Neural progenitor cell (in vitro differentiated cells): ENCODE results near the gene LUZP2. TPM values are rescaled to one million over a fixed set of nuclear protein-coding genes. Genes with fewer than 3 reads are reported as not detected.

ENCODE experiments used
- DNase-seq: peaks from one replicate; pipeline ENCODE4 v3.0.0-alpha.2; 2016; ENCODE audit warnings: low spot score
- H2AFZ ChIP-seq: fragments of 200-600 bp; sonication (generic); replicated peaks from 2 replicates; pipeline ENCODE4 v1.6.1; 2016; ENCODE audit warnings: antibody characterized with exemption
- H3F3A ChIP-seq: fragments of 200-600 bp; sonication (generic); 2 replicates; pipeline ENCODE4 v1.6.1; 2016; ENCODE audit warnings: antibody characterized with exemption, low read depth
- H3K27ac ChIP-seq: fragments of 200-600 bp; sonication (generic); 2 replicates; pipeline ENCODE4 v1.5.1; 2016; ENCODE audit warnings: mild to moderate bottlenecking
- H3K27me3 ChIP-seq: fragments of 200-600 bp; sonication (generic); 2 replicates; pipeline ENCODE4 v1.6.1; 2016; ENCODE audit warnings: mild to moderate bottlenecking, moderate library complexity
- H3K36me3 ChIP-seq: fragments of 200-600 bp; sonication (generic); 2 replicates; pipeline ENCODE4 v1.5.1; 2016
- H3K4me1 ChIP-seq: fragments of 200-600 bp; sonication (generic); 2 replicates; pipeline ENCODE4 v1.6.1; 2016; ENCODE audit warnings: mixed run types
- H3K4me2 ChIP-seq: fragments of 200-600 bp; sonication (generic); 2 replicates; pipeline ENCODE4 v1.6.1; 2016
- H3K4me3 ChIP-seq: fragments of 200-600 bp; sonication (generic); 2 replicates; pipeline ENCODE4 v1.5.1; 2016
- H3K79me2 ChIP-seq: fragments of 200-600 bp; sonication (generic); 2 replicates; pipeline ENCODE4 v1.6.1; 2016; ENCODE audit warnings: low read depth
- H3K9ac ChIP-seq: fragments of 200-600 bp; sonication (generic); 2 replicates; pipeline ENCODE4 v1.6.1; 2016
- H3K9me3 ChIP-seq: fragments of 200-600 bp; sonication (generic); 2 replicates; pipeline ENCODE4 v1.5.1; 2016; ENCODE audit warnings: low read depth
- H4K20me1 ChIP-seq: fragments of 200-600 bp; sonication (generic); 2 replicates; pipeline ENCODE4 v1.6.1; 2016; ENCODE audit warnings: low read depth
- H3K27ac Mint-ChIP-seq: 3 replicates; pipeline ENCODE4 v1.8.0; 2021; ENCODE audit warnings: mixed read lengths
- H3K27me3 Mint-ChIP-seq: 2 replicates; pipeline ENCODE4 v1.8.0; 2022; ENCODE audit warnings: low read depth, mild to moderate bottlenecking, inconsistent platforms, moderate library complexity, mixed read lengths; ENCODE audit not compliant: insufficient read depth
- H3K36me3 Mint-ChIP-seq: 3 replicates; pipeline ENCODE4 v1.8.0; 2021; ENCODE audit warnings: mixed read lengths
- H3K4me1 Mint-ChIP-seq: 3 replicates; pipeline ENCODE4 v1.8.0; 2021; ENCODE audit warnings: mixed read lengths
- H3K4me3 Mint-ChIP-seq: 3 replicates; pipeline ENCODE4 v1.8.0; 2021; ENCODE audit warnings: mild to moderate bottlenecking, moderate library complexity, mixed read lengths
- H3K9me3 Mint-ChIP-seq: 3 replicates; pipeline ENCODE4 v1.8.0; 2020; ENCODE audit warnings: mixed read lengths
- EZH2 ChIP-seq: fragments of 200-600 bp; sonication (generic); IDR thresholded peaks from 2 replicates; pipeline ENCODE4 v1.6.1; 2017; ENCODE audit warnings: antibody characterized with exemption, mild to moderate bottlenecking, moderate library complexity
- EZH2phosphoT487 ChIP-seq: fragments of 200-600 bp; sonication (generic); IDR thresholded peaks from 2 replicates; pipeline ENCODE4 v1.6.1; 2017; ENCODE audit warnings: antibody characterized with exemption
- total RNA-seq: library from RNA; depleted of rRNA; stranded (reverse); fragments of >200 nt; gene quantifications from 2 replicates; pipeline ENCODE4 v1.2.3, GENCODE V29; 2015; ENCODE audit warnings: low replicate concordance
- TF ChIP-seq, protein P1 (sequence below): fragments of 200-600 bp; sonication (generic); IDR thresholded peaks from 2 replicates; pipeline ENCODE4 v1.5.1; 2017; ENCODE audit warnings: antibody characterized with exemption, mild to moderate bottlenecking

LUZP2 gene
- total RNA-seq, 1 donor from 2014 or later = 2.5 TPM

DNA sequence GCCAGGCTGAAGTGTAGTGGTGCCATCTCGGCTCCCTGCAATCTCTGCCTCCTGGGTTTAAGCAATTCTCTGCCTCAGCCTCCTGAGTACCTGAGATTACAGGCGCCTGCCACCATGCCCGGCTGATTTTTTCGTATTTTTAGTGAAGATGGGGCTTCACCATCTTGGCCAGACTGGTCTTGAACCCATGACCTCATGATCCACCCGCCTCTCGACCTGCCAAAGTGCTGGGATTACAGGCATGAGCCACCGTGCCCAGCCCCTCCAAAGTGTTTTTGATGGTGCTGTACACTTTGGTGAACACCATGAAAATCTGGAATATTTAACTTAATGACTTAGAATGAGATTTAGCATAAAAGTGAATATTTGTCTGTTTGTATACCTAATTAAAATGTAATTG is 5.6 kb downstream of the LUZP2 start:
- Histone ChIP-seq H3K4me3 (no peak overlapping the region), H3K27ac (no peak overlapping the region), H3F3A (peaks cover 7% of the 10 kb centered on the region), H4K20me1 (no peaks in the 10 kb centered on the region), H3K9me3 (no peaks in the 10 kb centered on the region), H3K27me3 (peaks cover 10% of the 10 kb centered on the region), H3K4me2 (no peak overlapping the region), H3K36me3 (no peaks in the 10 kb centered on the region), H3K4me1 (peaks cover 8% of the 10 kb centered on the region), H3K9ac (no peak overlapping the region), H2AFZ (no peak overlapping the region), H3K79me2 (no peaks in the 10 kb centered on the region)
- no peak overlapping the region for H3K4me3 Mint-ChIP-seq
- H3K27me3 Mint-ChIP-seq = peaks cover 8% of the 10 kb centered on the region
- peaks cover 4% of the 10 kb centered on the region for H3K4me1 Mint-ChIP-seq
- no peak for DNase-seq
- H3K9me3 Mint-ChIP-seq = no peaks in the 10 kb centered on the region
- TF ChIP-seq, protein P1, sequence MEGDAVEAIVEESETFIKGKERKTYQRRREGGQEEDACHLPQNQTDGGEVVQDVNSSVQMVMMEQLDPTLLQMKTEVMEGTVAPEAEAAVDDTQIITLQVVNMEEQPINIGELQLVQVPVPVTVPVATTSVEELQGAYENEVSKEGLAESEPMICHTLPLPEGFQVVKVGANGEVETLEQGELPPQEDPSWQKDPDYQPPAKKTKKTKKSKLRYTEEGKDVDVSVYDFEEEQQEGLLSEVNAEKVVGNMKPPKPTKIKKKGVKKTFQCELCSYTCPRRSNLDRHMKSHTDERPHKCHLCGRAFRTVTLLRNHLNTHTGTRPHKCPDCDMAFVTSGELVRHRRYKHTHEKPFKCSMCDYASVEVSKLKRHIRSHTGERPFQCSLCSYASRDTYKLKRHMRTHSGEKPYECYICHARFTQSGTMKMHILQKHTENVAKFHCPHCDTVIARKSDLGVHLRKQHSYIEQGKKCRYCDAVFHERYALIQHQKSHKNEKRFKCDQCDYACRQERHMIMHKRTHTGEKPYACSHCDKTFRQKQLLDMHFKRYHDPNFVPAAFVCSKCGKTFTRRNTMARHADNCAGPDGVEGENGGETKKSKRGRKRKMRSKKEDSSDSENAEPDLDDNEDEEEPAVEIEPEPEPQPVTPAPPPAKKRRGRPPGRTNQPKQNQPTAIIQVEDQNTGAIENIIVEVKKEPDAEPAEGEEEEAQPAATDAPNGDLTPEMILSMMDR = no peak
- no peak for TF ChIP-seq EZH2phosphoT487
- TF ChIP-seq EZH2 = no peak
- no peaks in the 10 kb centered on the region for H3K36me3 Mint-ChIP-seq
- H3K27ac Mint-ChIP-seq = no peak overlapping the region

DNA sequence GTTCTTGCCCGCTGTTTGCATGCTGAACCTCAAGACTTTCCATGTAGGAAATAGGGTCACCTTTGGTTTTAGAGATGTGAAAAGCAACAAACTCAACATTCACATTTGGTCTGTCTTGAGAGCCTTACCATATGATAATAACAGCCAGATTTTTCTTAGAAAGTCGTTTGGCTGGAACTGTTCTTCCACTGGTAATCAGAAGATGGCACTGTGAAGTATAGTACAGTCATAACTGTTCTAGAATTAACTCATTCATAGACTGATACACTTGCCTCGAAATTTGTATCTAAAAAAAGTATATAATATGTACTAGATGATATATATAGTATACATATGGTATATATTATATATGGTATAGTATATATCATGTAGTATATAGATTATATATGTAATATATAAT is 12.3 kb downstream of the LUZP2 start:
- no peak for DNase-seq
- Histone ChIP-seq H2AFZ (no peak overlapping the region), H3K27ac (no peak overlapping the region), H3K4me3 (no peak overlapping the region), H3K36me3 (no peaks in the 10 kb centered on the region), H3K4me2 (no peak overlapping the region), H3K4me1 (peaks cover 6% of the 10 kb centered on the region), H4K20me1 (no peaks in the 10 kb centered on the region), H3F3A (peaks cover 6% of the 10 kb centered on the region), H3K27me3 (no peaks in the 10 kb centered on the region), H3K79me2 (no peaks in the 10 kb centered on the region), H3K9me3 (no peaks in the 10 kb centered on the region), H3K9ac (no peak overlapping the region)
- Mint-ChIP-seq H3K27ac (no peak overlapping the region), H3K4me3 (no peak overlapping the region), H3K4me1 (peaks cover 7% of the 10 kb centered on the region), H3K27me3 (no peaks in the 10 kb centered on the region), H3K36me3 (no peaks in the 10 kb centered on the region), H3K9me3 (no peaks in the 10 kb centered on the region)
- TF ChIP-seq EZH2 = no peak
- TF ChIP-seq, protein P1 = no peak
- TF ChIP-seq EZH2phosphoT487 = no peak

DNA sequence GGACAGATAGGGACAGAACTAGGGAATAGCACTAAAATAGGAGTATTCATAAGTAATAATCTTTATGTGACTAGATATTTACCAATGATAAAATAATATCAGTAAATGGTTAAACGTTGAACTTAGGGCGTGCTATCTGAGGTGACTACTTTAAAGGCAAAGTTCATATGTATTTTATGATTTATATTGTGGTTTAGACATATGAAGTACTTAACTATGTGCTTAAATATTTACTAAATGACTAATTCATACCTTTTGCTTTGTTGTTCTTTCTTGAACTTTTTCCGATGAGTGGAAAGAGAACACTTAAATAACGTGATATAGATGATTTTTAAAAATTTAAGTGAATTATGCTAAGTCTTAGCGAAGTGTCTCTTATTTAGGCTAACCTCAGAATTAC is 14.7 kb downstream of the LUZP2 start:
- H3K9ac ChIP-seq = no peak overlapping the region
- no peaks in the 10 kb centered on the region for H3K27me3 ChIP-seq
- H3K79me2 ChIP-seq = no peaks in the 10 kb centered on the region
- peaks cover 9% of the 10 kb centered on the region for H3F3A ChIP-seq
- H3K27me3 Mint-ChIP-seq = no peaks in the 10 kb centered on the region
- no peaks in the 10 kb centered on the region for H3K36me3 Mint-ChIP-seq
- no peaks in the 10 kb centered on the region for H3K36me3 ChIP-seq
- no peak overlapping the region for H3K27ac ChIP-seq
- H3K4me3 Mint-ChIP-seq = no peak overlapping the region
- peaks cover 13% of the 10 kb centered on the region for H3K4me1 Mint-ChIP-seq
- H3K4me2 ChIP-seq = no peak overlapping the region
- TF ChIP-seq EZH2 (no peak), EZH2phosphoT487 (no peak)
- TF ChIP-seq, protein P1 = no peak
- peaks cover 15% of the 10 kb centered on the region for H3K4me1 ChIP-seq
- no peak overlapping the region for H2AFZ ChIP-seq
- H4K20me1 ChIP-seq = no peaks in the 10 kb centered on the region
- no peak overlapping the region for H3K27ac Mint-ChIP-seq
- no peaks in the 10 kb centered on the region for H3K9me3 Mint-ChIP-seq
- H3K4me3 ChIP-seq = no peak overlapping the region
- no peak for DNase-seq
- H3K9me3 ChIP-seq = no peaks in the 10 kb centered on the region
